ENCODE measurements around the gene FLRT3. TPM values are rescaled to one million over a fixed set of nuclear protein-coding genes. Genes with fewer than 3 reads are reported as not detected.

FLRT3 gene
- total and polyA plus RNA-seq, 2 experiments from 2014 or later, result 0.17 to 0.45 TPM

DNA sequence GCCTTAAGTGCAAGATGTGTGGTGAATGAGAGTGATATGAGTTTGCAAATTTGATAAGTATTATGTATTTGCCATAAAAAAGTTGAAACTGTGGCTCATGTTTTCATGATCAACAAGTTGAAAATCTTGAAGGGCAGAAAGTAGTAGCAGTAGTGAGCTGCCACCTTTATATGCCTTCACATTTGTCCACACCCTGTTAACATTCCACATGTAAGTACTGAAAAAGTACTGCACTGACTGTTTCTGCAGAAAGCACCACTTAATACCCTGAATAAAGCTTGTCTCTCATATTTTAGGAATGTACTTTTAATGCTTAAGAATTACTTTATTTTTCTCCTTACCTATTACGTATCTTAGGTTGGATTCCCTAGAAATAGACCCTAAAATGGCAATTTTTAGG lies 45.9 kb downstream of the FLRT3 start:
- TF ChIP-seq JUNB (IDR thresholded peaks at IDR 0.05; ENCODE audit: unreplicated experiment) (no peak), CREB1 (CRISPR knock-in tag; IDR thresholded peaks at IDR 0.05; ENCODE audit: low read depth) (no peak), POLR2AphosphoS5 (IDR thresholded peaks at IDR 0.05; ENCODE audit: low read depth) (no peak), ZNF331 (CRISPR knock-in tag; IDR thresholded peaks at IDR 0.05; ENCODE audit: low read depth) (no peak), ZNF114 (CRISPR knock-in tag; IDR thresholded peaks at IDR 0.05) (no peak), STAT1 (IDR thresholded peaks at IDR 0.05; ENCODE audit: unreplicated experiment) (no peak), CTCF (conservative IDR thresholded peaks at IDR 0.05; ENCODE audit: low read depth in 2 of 2) (no peak), ZNF462 (CRISPR knock-in tag; IDR thresholded peaks at IDR 0.05) (no peak), EZH2 (IDR thresholded peaks at IDR 0.05; ENCODE audit: low read depth, unreplicated experiment) (no peak)
- H3K9me3 Mint-ChIP-seq, result no peaks in the 10 kb centered on the region
- H3K27me3 ChIP-seq (ENCODE audit: insufficient read depth), result no peaks in the 10 kb centered on the region
- no peaks in the 10 kb centered on the region for H3K36me3 ChIP-seq (ENCODE audit: insufficient read depth)
- H3K27me3 Mint-ChIP-seq (ENCODE audit: insufficient read depth, low read depth, poor library complexity), result peaks cover 3% of the 10 kb centered on the region
- no peaks in the 10 kb centered on the region; the same call in 2 of the 3 replicates for H3K4me1 Mint-ChIP-seq
- ATAC-seq (no peak), DNase-seq (ENCODE audit: low spot score) (no peak)
- H2AFZ ChIP-seq, result no peak overlapping the region
- H3K27ac Mint-ChIP-seq, result no peak overlapping the region
- H3K79me2 ChIP-seq (replicated peaks; ENCODE audit: insufficient read depth), result no peaks in the 10 kb centered on the region
- H3K4me1 ChIP-seq (ENCODE audit: insufficient read depth), result no peaks in the 10 kb centered on the region
- H3K4me3 Mint-ChIP-seq, result no peak overlapping the region
- H3K9me2 ChIP-seq (ENCODE audit: insufficient read depth), result no peaks in the 10 kb centered on the region; the same call in 1 of the 2 replicates
- no peak overlapping the region for H3K4me3 ChIP-seq
- no peaks in the 10 kb centered on the region for H3K36me3 Mint-ChIP-seq (ENCODE audit: low read depth)
- no peak overlapping the region for H3K4me2 ChIP-seq
- H4K20me1 ChIP-seq (replicated peaks; ENCODE audit: insufficient read depth), result no peaks in the 10 kb centered on the region; the same call in 1 of the 2 replicates
- H3F3A ChIP-seq (replicated peaks; ENCODE audit: low read depth), result no peaks in the 10 kb centered on the region
- H3K27ac ChIP-seq (ENCODE audit: low read depth), result no peak overlapping the region
